ENCODE measurements around the gene HAVCR2. TPM values are rescaled to one million over a fixed set of nuclear protein-coding genes. Genes with fewer than 3 reads are reported as not detected.
A peak's percentile ranks its signal among the peaks of the same experiment; 100 is the strongest.

HAVCR2 gene
- total and polyA plus RNA-seq, 2 experiments from 2014 or later, result 1.3 TPM; not detected in 1

GRCh38 chr5:157130925-157131324 is 22.1 kb upstream of the HAVCR2 start:
- no peak for TF ChIP-seq CTCF (IDR thresholded peaks at IDR 0.05; ENCODE audit: low read depth, low read length)
- H3K27me3 ChIP-seq, result no peaks in the 10 kb centered on the region
- peaks cover 11% of the 10 kb centered on the region for H3K4me1 ChIP-seq (ENCODE audit: low read depth)
- H3K4me3 ChIP-seq, result no peak overlapping the region
- peak in 1 of 2 donors; percentile 62 for DNase-seq (ENCODE audit: low read depth in 1 of 2, low spot score in 1 of 2)
- no peaks in the 10 kb centered on the region for H3K36me3 ChIP-seq
- H3K27ac ChIP-seq, result no peak overlapping the region
- no peaks in the 10 kb centered on the region for H3K9me3 ChIP-seq (ENCODE audit: low read depth)

GRCh38 chr5:157121709-157122108 is 12.9 kb upstream of the HAVCR2 start:
- no peak overlapping the region for H3K27ac ChIP-seq
- H3K27me3 ChIP-seq, result no peaks in the 10 kb centered on the region
- H3K36me3 ChIP-seq, result no peaks in the 10 kb centered on the region
- DNase-seq (ENCODE audit: low read depth in 1 of 2, low spot score in 1 of 2), result no peak
- no peak for TF ChIP-seq CTCF (IDR thresholded peaks at IDR 0.05; ENCODE audit: low read depth, low read length)
- no peaks in the 10 kb centered on the region for H3K4me1 ChIP-seq (ENCODE audit: low read depth)
- no peaks in the 10 kb centered on the region for H3K9me3 ChIP-seq (ENCODE audit: low read depth)
- H3K4me3 ChIP-seq, result no peak overlapping the region

GRCh38 chr5:157120102-157120501 is 11.3 kb upstream of the HAVCR2 start:
- peaks cover 4% of the 10 kb centered on the region for H3K4me1 ChIP-seq (ENCODE audit: low read depth)
- no peak overlapping the region for H3K27ac ChIP-seq
- no peak for TF ChIP-seq CTCF (IDR thresholded peaks at IDR 0.05; ENCODE audit: low read depth, low read length)
- H3K4me3 ChIP-seq, result no peak overlapping the region
- DNase-seq (ENCODE audit: low read depth in 1 of 2, low spot score in 1 of 2), result no peak
- no peaks in the 10 kb centered on the region for H3K36me3 ChIP-seq
- H3K9me3 ChIP-seq (ENCODE audit: low read depth), result no peaks in the 10 kb centered on the region
- H3K27me3 ChIP-seq, result no peaks in the 10 kb centered on the region

- Histone ChIP-seq H3K36me3 (no peaks in the 10 kb centered on the region), H3K4me1 (ENCODE audit: low read depth) (peaks cover 4% of the 10 kb centered on the region), H3K4me3 (no peak overlapping the region), H3K9me3 (ENCODE audit: low read depth) (no peaks in the 10 kb centered on the region), H3K27me3 (no peaks in the 10 kb centered on the region), H3K27ac (no peak overlapping the region)
- TF ChIP-seq CTCF (IDR thresholded peaks at IDR 0.05; ENCODE audit: low read depth, low read length), result no peak
- no peak for DNase-seq (ENCODE audit: low read depth in 1 of 2, low spot score in 1 of 2)
Measured at GRCh38 chr5:157116483-157116954, 7.7 kb upstream of the HAVCR2 start.

- Histone ChIP-seq H3K27ac (no peak overlapping the region), H3K36me3 (no peaks in the 10 kb centered on the region), H3K4me3 (no peak overlapping the region), H3K4me1 (ENCODE audit: low read depth) (peaks cover 4% of the 10 kb centered on the region), H3K27me3 (no peaks in the 10 kb centered on the region), H3K9me3 (ENCODE audit: low read depth) (no peaks in the 10 kb centered on the region)
- no peak for DNase-seq (ENCODE audit: low read depth in 1 of 2, low spot score in 1 of 2)
- no peak for TF ChIP-seq CTCF (IDR thresholded peaks at IDR 0.05; ENCODE audit: low read depth, low read length)
Measured at GRCh38 chr5:157115502-157115901, 6.7 kb upstream of the HAVCR2 start.

GRCh38 chr5:157115012-157115411 is 6.2 kb upstream of the HAVCR2 start:
- no peaks in the 10 kb centered on the region for H3K9me3 ChIP-seq (ENCODE audit: low read depth)
- peaks cover 4% of the 10 kb centered on the region for H3K4me1 ChIP-seq (ENCODE audit: low read depth)
- DNase-seq (ENCODE audit: low read depth in 1 of 2, low spot score in 1 of 2), result no peak
- TF ChIP-seq CTCF (IDR thresholded peaks at IDR 0.05; ENCODE audit: low read depth, low read length), result no peak
- H3K36me3 ChIP-seq, result no peaks in the 10 kb centered on the region
- H3K4me3 ChIP-seq, result no peak overlapping the region
- no peak overlapping the region for H3K27ac ChIP-seq
- H3K27me3 ChIP-seq, result no peaks in the 10 kb centered on the region
